NAMALWA (cell line): ENCODE measurements around the gene UCP3.
"Not testable (repeated sequence)": the region's sequence is repeated elsewhere in the genome, so short reads cannot be mapped to it uniquely, and the experiment has no call there.

ENCODE experiments used
- DNase-seq: peaks from one replicate; pipeline ENCODE4 v3.0.0-alpha.2; 2015; ENCODE audit warnings: low spot score

UCP3 gene

GRCh38 chr11:74000307-74001133 lies 8.4 kb downstream of the UCP3 start:
- no peak for DNase-seq

GRCh38 chr11:73999581-74000306 lies 9.1 kb downstream of the UCP3 start:
- peak; percentile 90 for DNase-seq

GRCh38 chr11:73998846-73999575 lies 9.9 kb downstream of the UCP3 start:
- DNase-seq, result no peak

GRCh38 chr11:73997120-73997770 lies 11.6 kb downstream of the UCP3 start:
- peak; percentile 44 for DNase-seq

- DNase-seq, result no peak
Measured at GRCh38 chr11:73996161-73996747, 12.6 kb downstream of the UCP3 start.

GRCh38 chr11:73995731-73996130 lies 13.2 kb downstream of the UCP3 start:
- DNase-seq, result peak; percentile 76

GRCh38 chr11:73995247-73995646 lies 13.6 kb downstream of the UCP3 start:
- DNase-seq, result peak; percentile 91

- DNase-seq, result peak; percentile 34
Measured at GRCh38 chr11:73991471-73992006, 17.3 kb downstream of the UCP3 start.

- peak; percentile 26 for DNase-seq
Measured at GRCh38 chr11:73990730-73991129, 18.2 kb downstream of the UCP3 start.

GRCh38 chr11:73989156-73989555 lies 19.7 kb downstream of the UCP3 start:
- peak; percentile 44 for DNase-seq

- no peak for DNase-seq
Measured at GRCh38 chr11:73988227-73988626, 20.7 kb downstream of the UCP3 start.

- not testable (repeated sequence) for DNase-seq
Measured at GRCh38 chr11:73985661-73986060, 23.2 kb downstream of the UCP3 start.

- DNase-seq, result peak; percentile 58
Measured at GRCh38 chr11:73983741-73984538, 24.9 kb downstream of the UCP3 start.

- peak; percentile 98 for DNase-seq
Measured at GRCh38 chr11:73982990-73983740, 25.7 kb downstream of the UCP3 start.

- peak; percentile 85 for DNase-seq
Measured at GRCh38 chr11:73982595-73982989, 26.3 kb downstream of the UCP3 start, which contains the start of gene UCP2. UCP2 (minus strand) TSS chr11:73982843; CDS start chr11:73978378, 4,465 bp downstream.

- peak; percentile 39 for DNase-seq
Measured at GRCh38 chr11:73981051-73981805, 27.7 kb downstream of the UCP3 start.

GRCh38 chr11:73980001-73980961 lies 28.6 kb downstream of the UCP3 start:
- DNase-seq, result peak; percentile 97
